A673 (cell line): ENCODE measurements around the gene ZNF362. TPM values are rescaled to one million over a fixed set of nuclear protein-coding genes. Genes with fewer than 3 reads are reported as not detected.

Experiments
- BruUV-seq: library from RNA; stranded (reverse); fragments of 400-500 nt; replicated peaks from 2 replicates; lab custom pipeline; 2021; lab: Mats Ljungman, UMichigan
- CTCF ChIA-PET: fragments of 300-600 bp; sonication (Branson Sonifier 250); formaldehyde crosslinking; loops from one replicate; lab custom pipeline; 2022; ENCODE audit warnings: antibody characterized with exemption; lab: Charles Lee
- POLR2A ChIA-PET: fragments of 300-600 bp; sonication (Branson Sonifier 250); formaldehyde crosslinking; loops from one replicate; lab custom pipeline; 2022; ENCODE audit warnings: antibody characterized with exemption; ENCODE audit not compliant: low non-redundant PET; lab: Charles Lee
- DNase-seq: peaks from one replicate; pipeline ENCODE4 v3.0.0-alpha.2; 2015; ENCODE audit warnings: low spot score
- H3K27ac ChIP-seq: fragments of 200-600 bp; sonication (generic); 2 replicates; pipeline ENCODE4 v1.5.1; 2016; ENCODE audit warnings: mixed run types, low read depth, mild to moderate bottlenecking, mixed read lengths, antibody characterized with exemption, low read length; ENCODE audit not compliant: poor library complexity, severe bottlenecking
- H3K27me3 ChIP-seq: fragments of 200-600 bp; sonication (generic); replicated peaks from 2 replicates; pipeline ENCODE4 v1.6.1; 2017; ENCODE audit warnings: mixed run types, low read depth, mild to moderate bottlenecking, mixed read lengths, antibody characterized with exemption, low read length; ENCODE audit not compliant: insufficient read depth, poor library complexity
- H3K36me3 ChIP-seq: fragments of 200-600 bp; sonication (generic); 2 replicates; pipeline ENCODE4 v1.6.1; 2016; ENCODE audit warnings: mixed run types, mild to moderate bottlenecking, mixed read lengths, antibody characterized with exemption, low read length; ENCODE audit not compliant: insufficient read depth, poor library complexity, severe bottlenecking
- H3K4me1 ChIP-seq: fragments of 200-600 bp; sonication (generic); 2 replicates; pipeline ENCODE4 v1.6.1; 2017; ENCODE audit warnings: mixed run types, mild to moderate bottlenecking, mixed read lengths, antibody characterized with exemption, low read length; ENCODE audit not compliant: insufficient read depth, poor library complexity, severe bottlenecking
- H3K4me3 ChIP-seq: fragments of 200-600 bp; sonication (generic); 2 replicates; pipeline ENCODE4 v1.5.1; 2016; ENCODE audit warnings: low read depth, mixed run types, mild to moderate bottlenecking, mixed read lengths, low read length; ENCODE audit not compliant: poor library complexity, severe bottlenecking
- H3K9me3 ChIP-seq: fragments of 200-600 bp; sonication (generic); 2 replicates; pipeline ENCODE4 v1.6.1; 2016; ENCODE audit warnings: mixed run types, low read depth, mild to moderate bottlenecking, mixed read lengths, antibody characterized with exemption, low read length; ENCODE audit not compliant: poor library complexity, severe bottlenecking
- CTCF ChIP-seq: fragments of 300-800, 200-600 bp; sonication (generic); conservative IDR thresholded peaks from 2 replicates; pipeline ENCODE4 v1.5.1; 2017; ENCODE audit warnings: low read depth, mild to moderate bottlenecking, antibody characterized with exemption, low read length, moderate library complexity, mixed read lengths
- EZH2 ChIP-seq: fragments of 200-600 bp; sonication (generic); IDR thresholded peaks from 2 replicates; pipeline ENCODE4 v1.6.1; 2017; ENCODE audit warnings: borderline replicate concordance, low read depth, mild to moderate bottlenecking, mixed read lengths, antibody characterized with exemption, low read length; ENCODE audit not compliant: poor library complexity, severe bottlenecking
- intact Hi-C: fragments of 100-400 bp; cut with micrococcal nuclease; formaldehyde crosslinking; loops from one replicate; pipeline ENCODE4 v1.10.0; 2022; ENCODE audit not compliant: unreplicated experiment
- total RNA-seq: library from RNA; stranded (reverse); gene quantifications from 2 replicates; pipeline ENCODE4 v1.2.3, GENCODE V29; 2021

The ZNF362 gene
- total RNA-seq, 1 experiment from 2014 or later, result 40.1 TPM

DNA sequence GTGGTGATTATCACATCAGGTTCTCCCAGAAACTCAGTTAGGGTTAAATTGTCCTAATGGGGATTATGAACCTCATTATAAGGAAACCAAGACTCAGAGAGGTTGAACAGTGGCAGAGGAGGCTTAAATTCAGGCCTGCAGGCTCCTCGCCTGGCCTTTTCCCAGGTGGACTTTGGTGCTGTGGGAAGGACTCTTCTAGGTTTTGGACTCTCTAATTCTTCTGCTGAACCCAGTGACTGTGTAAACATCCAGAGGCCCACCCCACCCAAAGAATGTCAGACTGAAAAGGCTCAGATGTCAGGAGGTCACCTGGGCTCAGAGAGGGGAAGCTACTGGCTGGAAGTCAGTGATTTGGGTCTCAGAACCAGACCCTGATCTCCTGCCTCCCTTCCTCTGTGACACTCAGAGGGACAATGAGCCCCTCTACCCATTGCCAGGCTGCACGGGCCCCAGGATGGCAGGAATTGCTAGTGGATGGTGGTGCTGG, 2.5 kb downstream of the ZNF362 start:
- POLR2A ChIA-PET, result no interaction called here
- H3K27me3 ChIP-seq, result no peaks in the 10 kb centered on the region
- no peak overlapping the region for H3K27ac ChIP-seq
- H3K9me3 ChIP-seq, result no peaks in the 10 kb centered on the region
- TF ChIP-seq CTCF (no peak), EZH2 (no peak)
- no peak for DNase-seq
- peaks cover 15% of the 10 kb centered on the region for H3K4me1 ChIP-seq
- H3K4me3 ChIP-seq, result no peak overlapping the region
- H3K36me3 ChIP-seq, result peaks cover 7% of the 10 kb centered on the region
- BruUV-seq, result no TSS peak
- CTCF ChIA-PET, result no interaction called here
- intact Hi-C loops, result no loop called here

DNA sequence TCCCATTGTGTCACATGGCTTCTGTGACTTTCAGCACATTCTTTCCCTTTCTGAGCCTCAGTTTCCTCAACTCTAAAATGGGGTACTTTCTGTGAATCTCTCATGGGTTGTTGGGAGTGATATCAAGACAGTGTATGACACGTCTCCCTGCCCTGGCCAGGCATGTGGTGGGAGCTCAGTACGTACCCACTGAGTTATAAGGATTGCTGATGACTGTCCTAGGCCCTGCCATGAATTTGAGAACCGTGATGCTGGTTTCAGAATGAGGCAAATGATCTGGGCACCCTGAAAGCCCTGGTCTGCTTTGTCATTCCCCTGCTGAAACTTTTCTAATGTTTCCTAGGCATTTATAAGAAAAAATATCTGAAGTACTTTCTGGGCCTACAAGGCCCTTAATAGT, 3.6 kb downstream of the ZNF362 start:
- BruUV-seq, result no TSS peak
- intact Hi-C loops, result no loop called here
- Histone ChIP-seq H3K27me3 (no peaks in the 10 kb centered on the region), H3K27ac (no peak overlapping the region), H3K4me3 (no peak overlapping the region), H3K9me3 (no peaks in the 10 kb centered on the region), H3K36me3 (peaks cover 7% of the 10 kb centered on the region), H3K4me1 (peaks cover 15% of the 10 kb centered on the region)
- TF ChIP-seq EZH2, result no peak
- no peak for TF ChIP-seq CTCF
- POLR2A ChIA-PET, result no interaction called here
- CTCF ChIA-PET, result no interaction called here
- no peak for DNase-seq

- POLR2A ChIA-PET, result no interaction called here
- Histone ChIP-seq H3K4me1 (peaks cover 15% of the 10 kb centered on the region), H3K27me3 (no peaks in the 10 kb centered on the region), H3K27ac (no peak overlapping the region), H3K9me3 (no peaks in the 10 kb centered on the region), H3K36me3 (peaks cover 7% of the 10 kb centered on the region), H3K4me3 (no peak overlapping the region)
- intact Hi-C loops, result no loop called here
- CTCF ChIA-PET, result no interaction called here
- TF ChIP-seq EZH2 (no peak), CTCF (no peak)
- no peak for DNase-seq
- BruUV-seq, result no TSS peak
These were observed 4.1 kb downstream of the ZNF362 start for GRCh38 chr1:33260439-33260838.
